Progenitor cell of endocrine pancreas (in vitro differentiated cells): ENCODE measurements around the gene PTCH1. TPM values are rescaled to one million over a fixed set of nuclear protein-coding genes. Genes with fewer than 3 reads are reported as not detected.

Source experiments
- DNase-seq: peaks from one replicate; pipeline ENCODE4 v3.0.0; 2021; ENCODE audit warnings: low spot score; ENCODE audit not compliant: unreplicated experiment
- H3K27ac Mint-ChIP-seq: 2 replicates; pipeline ENCODE4 v1.8.0; 2021; ENCODE audit warnings: mild to moderate bottlenecking, moderate library complexity, mixed read lengths
- H3K27me3 Mint-ChIP-seq: 2 replicates; pipeline ENCODE4 v1.8.0; 2021; ENCODE audit warnings: mixed read lengths
- H3K36me3 Mint-ChIP-seq: 2 replicates; pipeline ENCODE4 v1.8.0; 2022; ENCODE audit warnings: mixed read lengths; ENCODE audit not compliant: insufficient read depth
- H3K4me1 Mint-ChIP-seq: 2 replicates; pipeline ENCODE4 v1.8.0; 2021; ENCODE audit warnings: low read depth, mixed read lengths
- H3K4me3 Mint-ChIP-seq: 2 replicates; pipeline ENCODE4 v1.8.0; 2021; ENCODE audit warnings: low read depth, mild to moderate bottlenecking, moderate library complexity, mixed read lengths
- H3K9me3 Mint-ChIP-seq: 2 replicates; pipeline ENCODE4 v1.8.0; 2021; ENCODE audit warnings: low read depth, mixed read lengths
- total RNA-seq: library from RNA; stranded (reverse); gene quantifications from 2 replicates; pipeline ENCODE4 v1.2.1, GENCODE V29; 2021
- TF ChIP-seq, protein P1 (sequence below): fragments of 200-600 bp; sonication (generic); IDR thresholded peaks from one replicate; pipeline ENCODE4 v1.5.0; 2021; ENCODE audit warnings: antibody characterized with exemption, mild to moderate bottlenecking; ENCODE audit not compliant: unreplicated experiment

Gene PTCH1
- total RNA-seq, 1 donor from 2014 or later = 56.3 TPM

DNA sequence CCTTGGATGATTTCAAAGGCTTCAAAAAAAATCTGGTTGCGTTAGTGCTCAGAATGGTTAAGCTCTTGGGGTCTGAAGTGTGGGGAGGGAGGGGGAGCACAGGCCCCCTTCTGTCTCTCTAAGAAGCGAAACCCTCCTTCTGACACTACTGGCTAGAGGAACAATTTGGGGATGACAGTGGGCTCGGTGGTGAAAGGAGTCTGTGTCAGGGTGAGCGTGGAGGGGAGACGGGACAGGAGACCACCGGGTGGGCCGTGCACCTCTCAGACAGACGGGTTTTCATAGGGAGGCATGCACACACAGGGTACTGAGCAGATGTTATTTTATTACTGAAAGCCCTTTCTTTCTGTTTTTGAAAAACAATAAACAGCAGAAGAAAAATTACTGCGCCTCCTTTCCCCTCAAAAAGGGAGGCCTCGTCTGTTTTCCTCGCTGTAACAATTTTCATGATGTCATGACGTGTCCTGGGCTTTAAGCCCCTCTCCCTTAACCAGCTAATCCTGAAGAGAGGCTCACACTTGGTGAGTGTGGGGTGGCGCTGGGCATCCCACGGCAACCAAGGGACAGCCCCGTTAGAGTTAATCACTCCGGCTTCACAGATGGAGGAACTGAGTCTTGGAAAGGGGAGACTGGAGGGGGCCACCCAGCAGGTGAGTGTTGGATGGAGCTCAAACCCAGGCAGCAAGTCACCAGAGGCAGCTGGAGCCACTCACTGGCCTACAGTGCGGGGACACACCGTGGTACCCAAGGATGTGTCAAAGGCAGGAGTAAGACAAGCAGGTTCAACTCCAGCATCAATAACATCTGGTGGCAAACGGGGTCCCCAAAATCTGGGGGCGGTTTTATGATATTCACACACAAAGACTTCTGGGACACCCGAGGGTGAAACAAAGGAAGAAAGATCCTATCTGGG is 53.4 kb downstream of the PTCH1 start:
- Mint-ChIP-seq H3K9me3 (no peaks in the 10 kb centered on the region), H3K27me3 (no peaks in the 10 kb centered on the region), H3K4me3 (peak overlapping the region; percentile 58), H3K4me1 (peaks cover 20% of the 10 kb centered on the region), H3K27ac (peak overlapping the region; percentile 89), H3K36me3 (peaks cover 50% of the 10 kb centered on the region)
- TF ChIP-seq, protein P1, sequence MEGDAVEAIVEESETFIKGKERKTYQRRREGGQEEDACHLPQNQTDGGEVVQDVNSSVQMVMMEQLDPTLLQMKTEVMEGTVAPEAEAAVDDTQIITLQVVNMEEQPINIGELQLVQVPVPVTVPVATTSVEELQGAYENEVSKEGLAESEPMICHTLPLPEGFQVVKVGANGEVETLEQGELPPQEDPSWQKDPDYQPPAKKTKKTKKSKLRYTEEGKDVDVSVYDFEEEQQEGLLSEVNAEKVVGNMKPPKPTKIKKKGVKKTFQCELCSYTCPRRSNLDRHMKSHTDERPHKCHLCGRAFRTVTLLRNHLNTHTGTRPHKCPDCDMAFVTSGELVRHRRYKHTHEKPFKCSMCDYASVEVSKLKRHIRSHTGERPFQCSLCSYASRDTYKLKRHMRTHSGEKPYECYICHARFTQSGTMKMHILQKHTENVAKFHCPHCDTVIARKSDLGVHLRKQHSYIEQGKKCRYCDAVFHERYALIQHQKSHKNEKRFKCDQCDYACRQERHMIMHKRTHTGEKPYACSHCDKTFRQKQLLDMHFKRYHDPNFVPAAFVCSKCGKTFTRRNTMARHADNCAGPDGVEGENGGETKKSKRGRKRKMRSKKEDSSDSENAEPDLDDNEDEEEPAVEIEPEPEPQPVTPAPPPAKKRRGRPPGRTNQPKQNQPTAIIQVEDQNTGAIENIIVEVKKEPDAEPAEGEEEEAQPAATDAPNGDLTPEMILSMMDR = no peak
- no peak for DNase-seq

DNA sequence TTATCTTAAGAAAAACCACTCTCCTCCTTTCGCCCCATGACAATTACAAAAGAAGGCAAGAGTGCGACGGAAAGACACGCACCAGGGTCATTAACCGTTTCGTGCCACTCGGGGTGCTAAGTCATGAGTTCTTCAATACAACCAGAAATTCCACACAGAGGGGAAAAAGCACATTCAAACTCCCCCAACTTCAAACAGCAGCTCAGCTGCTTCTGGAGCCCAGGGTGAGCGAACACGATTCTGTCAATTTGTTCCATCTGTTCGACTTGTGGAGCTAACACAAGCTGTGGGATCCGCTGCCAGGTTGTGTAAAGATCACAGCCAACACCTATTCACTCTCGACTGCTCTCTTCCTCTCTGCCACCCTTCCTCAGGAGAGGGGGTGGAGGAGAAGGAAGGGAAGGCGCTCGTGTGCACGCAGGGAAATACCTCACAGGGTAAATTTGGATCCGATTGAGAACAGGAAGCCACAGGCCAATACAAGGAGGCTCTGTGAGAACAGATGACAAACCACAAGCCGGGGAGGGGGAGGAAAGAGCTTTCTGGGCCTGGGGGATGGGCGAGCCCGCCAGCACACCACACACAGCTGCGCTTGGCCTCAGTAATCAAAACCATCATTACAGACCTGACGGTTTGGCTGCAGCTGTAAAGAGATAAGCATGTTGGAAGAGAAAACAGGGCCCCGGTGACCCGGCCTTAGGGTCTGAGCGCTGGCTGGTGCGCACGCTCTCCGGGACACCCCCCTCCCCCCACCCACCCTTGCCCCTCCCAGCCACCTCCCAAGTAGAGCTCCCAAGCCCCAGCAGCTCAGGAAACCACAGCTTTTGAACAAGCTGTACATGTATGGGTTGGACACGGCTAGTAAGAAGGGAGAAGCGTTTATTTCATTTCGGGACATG is 54.3 kb downstream of the PTCH1 start:
- Mint-ChIP-seq H3K4me1 (peaks cover 20% of the 10 kb centered on the region), H3K27ac (peak overlapping the region; percentile 89), H3K36me3 (peaks cover 53% of the 10 kb centered on the region), H3K9me3 (no peaks in the 10 kb centered on the region), H3K27me3 (no peaks in the 10 kb centered on the region), H3K4me3 (peak overlapping the region; percentile 58)
- DNase-seq = peak; percentile 26
- TF ChIP-seq, protein P1 = no peak

DNA sequence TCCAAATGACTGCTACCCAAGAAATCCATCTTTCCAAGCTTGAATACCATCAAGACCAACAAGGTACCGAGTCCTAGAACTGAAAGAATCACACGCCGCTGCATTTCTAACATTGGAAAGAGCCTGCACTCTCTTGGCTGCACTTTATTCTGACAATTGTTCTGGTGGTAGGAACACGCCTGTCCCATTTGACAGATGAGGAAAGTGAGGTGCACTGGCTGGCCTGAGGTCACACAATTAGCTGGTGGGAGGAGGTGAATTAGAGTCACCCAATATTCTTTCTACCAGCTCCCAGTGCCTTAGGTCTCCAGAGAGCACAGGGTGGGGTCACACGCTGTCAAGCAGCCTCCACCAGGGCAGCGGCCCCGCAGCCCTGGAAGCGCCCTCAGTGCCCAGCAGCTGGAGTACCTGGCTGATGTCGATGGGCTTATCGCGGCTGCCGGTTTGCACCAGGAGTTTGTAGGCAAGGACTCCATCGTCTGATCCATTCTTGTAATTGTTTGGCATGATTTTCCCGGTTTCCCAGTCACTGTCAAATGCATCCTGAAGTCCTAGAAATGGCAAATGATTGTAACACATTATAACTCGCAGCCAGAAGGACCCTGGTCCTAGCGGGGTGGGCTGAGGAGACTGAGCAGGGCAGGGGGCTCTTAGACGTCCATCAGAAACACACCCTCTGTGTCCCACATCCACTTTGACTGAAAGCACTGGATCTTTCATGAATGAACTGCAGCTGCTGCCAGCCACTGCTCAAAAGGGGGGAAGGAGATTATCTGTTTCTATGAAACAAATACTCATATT is 55.1 kb downstream of the PTCH1 start:
- peaks cover 50% of the 10 kb centered on the region for H3K36me3 Mint-ChIP-seq
- H3K9me3 Mint-ChIP-seq = no peaks in the 10 kb centered on the region

DNA sequence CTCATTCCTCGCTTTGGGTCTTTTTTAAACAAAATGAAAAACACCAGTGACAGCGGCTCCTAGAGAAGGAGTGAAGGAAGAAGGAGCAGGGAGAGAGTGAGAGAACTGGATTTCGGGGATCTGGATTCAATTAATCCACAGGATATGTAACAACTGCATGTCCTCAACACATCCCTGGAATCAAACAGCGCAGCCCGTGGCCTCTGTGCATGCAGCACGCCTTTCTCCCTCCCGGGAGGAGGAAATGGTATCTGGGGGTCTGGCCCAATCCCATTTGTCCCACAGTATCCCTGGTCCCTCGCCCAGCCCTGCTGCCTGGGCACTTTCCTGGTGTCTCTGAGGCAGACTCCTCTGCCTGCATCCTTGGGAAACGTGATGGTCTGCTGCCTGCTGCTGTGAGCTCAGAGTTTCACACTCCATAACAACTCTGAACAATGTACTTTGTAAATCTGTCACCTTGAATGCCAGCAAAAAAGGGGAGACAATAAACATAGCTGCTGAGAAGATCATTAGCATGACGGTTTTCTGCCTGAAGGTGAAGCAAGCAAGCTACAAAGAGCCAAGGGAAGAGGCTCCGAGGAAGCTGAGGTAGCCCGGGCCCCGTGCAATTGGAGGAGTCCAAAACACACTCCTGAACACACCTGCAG is 56.1 kb downstream of the PTCH1 start:
- H3K9me3 Mint-ChIP-seq = no peaks in the 10 kb centered on the region
- DNase-seq = no peak
- H3K36me3 Mint-ChIP-seq = peaks cover 54% of the 10 kb centered on the region
- H3K4me1 Mint-ChIP-seq = peaks cover 20% of the 10 kb centered on the region
- TF ChIP-seq, protein P1 = no peak
- H3K4me3 Mint-ChIP-seq = no peak overlapping the region
- H3K27me3 Mint-ChIP-seq = no peaks in the 10 kb centered on the region
- H3K27ac Mint-ChIP-seq = peak overlapping the region; percentile 47

More for the DNA sequence above, 55.1 kb downstream of the PTCH1 start:
- H3K4me3 Mint-ChIP-seq = peak overlapping the region; percentile 34
- H3K27me3 Mint-ChIP-seq = no peaks in the 10 kb centered on the region
- H3K4me1 Mint-ChIP-seq = peaks cover 20% of the 10 kb centered on the region
- H3K27ac Mint-ChIP-seq = peak overlapping the region; percentile 77
- TF ChIP-seq, protein P1 = no peak
- no peak for DNase-seq
